Pancreas (tissue), 10 donors: Measurements from ENCODE around the gene RPL18. TPM values are rescaled to one million over a fixed set of nuclear protein-coding genes. Genes with fewer than 3 reads are reported as not detected.

ENCODE experiments used
- ATAC-seq, 4 donors: fragments of 200-7000 bp; cut with Tn5 transposase; one replicate each; pipeline versions ENCODE4 v1.8.0 to v1.9.1; 2020; ENCODE audit warnings: mild to moderate bottlenecking in 4 of 4, moderate library complexity in 4 of 4
- DNase-seq, 6 donors: peaks; one replicate each; pipeline ENCODE4 v3.0.0-alpha.2; 2020
- FAIRE-seq: peaks from 2 replicates; lab custom pipeline; 2012; peaks lifted over from hg19 to GRCh38; lab: Jason Lieb, UNC
- H3K27ac ChIP-seq, 4 donors: fragments of 200-600 bp; sonication (generic); 1 replicate in 3 of 4; 2 replicates in 1 of 4; pipeline versions ENCODE4 v1.5.0 to v1.8.0; 2020
- H3K27me3 ChIP-seq, 4 donors: fragments of 200-600 bp; one replicate each; pipeline ENCODE4 v1.8.0; 2021
- H3K36me3 ChIP-seq, 3 donors: fragments of 200-600 bp; sonication (generic) in 1 of 3; one replicate each; pipeline versions ENCODE4 v1.5.0 to v1.8.0; 2020 to 2021
- H3K4me1 ChIP-seq, 3 donors: fragments of 200-600 bp; one replicate each; pipeline ENCODE4 v1.8.0; 2021
- H3K4me3 ChIP-seq, 4 donors: fragments of 200-600 bp; sonication (generic) in 2 of 4; one replicate each; pipeline versions ENCODE4 v1.5.0 to v1.8.0; 2020 to 2021
- H3K9me3 ChIP-seq, 4 donors: fragments of 200-600 bp; one replicate each; pipeline ENCODE4 v1.8.0; 2021
- WGBS, 2 donors: extraction: QIAGEN DNeasy Blood & Tissue Kit; methylation state at CpG; one replicate each; pipeline ENCODE4 v1.1.7; 2013; 5-methylcytosine and 5-hydroxymethylcytosine counted together
- intact Hi-C, 3 donors: fragments of 100-400 bp; cut with DNase I; formaldehyde crosslinking; loops; one replicate each; pipeline versions ENCODE4 v1.11.1 to v1.14.2; 2022
- polyA plus RNA-seq, 2 donors: library from polyadenylated mRNA; stranded (reverse); fragments of 200-250 nt; gene quantifications; one replicate each; pipeline ENCODE4 v1.2.3, GENCODE V29; 2013
- total RNA-seq, 6 donors: library from RNA; stranded (reverse); fragmentation: NEBNext Ultra II Directional in 4 of 6; extraction: Animal tissue kit (Norgen Biotek cat#: 25700) in 4 of 6; gene quantifications; one replicate each; pipeline versions ENCODE4 v1.2.1 to v1.2.4, GENCODE V29; 2021 to 2023
- TF ChIP-seq, protein P1 (sequence below), 4 donors: fragments of 200-600 bp; sonication (generic) in 3 of 4; IDR thresholded peaks; one replicate each; pipeline versions ENCODE4 v1.5.0 to v1.8.0; 2021; ENCODE audit warnings: antibody characterized with exemption in 4 of 4
- donor health status: healthy with polysubstance abuse.
- donor health status: DM: no; HTN: no; CAD: no; lungs with moderate emphysema.
- donor health status: DM: no; HTN: no; CAD: no.
- donor health status: control.
- donor health status: control.
- donor health status: Bipolar disorder and iron deficiency.
- donor health status: DM: yes; HTN: yes; CAD: no.
- donor health status: DM: no; HTN: no; CAD: no.
- donor health status: DM: no; HTN: no; CAD: no.
- donor health status: DM: yes; HTN: yes; CAD: no.

RPL18 gene
- total and polyA plus RNA-seq, 8 donors: 881 to 2,344 (median 1,245) TPM

DNA sequence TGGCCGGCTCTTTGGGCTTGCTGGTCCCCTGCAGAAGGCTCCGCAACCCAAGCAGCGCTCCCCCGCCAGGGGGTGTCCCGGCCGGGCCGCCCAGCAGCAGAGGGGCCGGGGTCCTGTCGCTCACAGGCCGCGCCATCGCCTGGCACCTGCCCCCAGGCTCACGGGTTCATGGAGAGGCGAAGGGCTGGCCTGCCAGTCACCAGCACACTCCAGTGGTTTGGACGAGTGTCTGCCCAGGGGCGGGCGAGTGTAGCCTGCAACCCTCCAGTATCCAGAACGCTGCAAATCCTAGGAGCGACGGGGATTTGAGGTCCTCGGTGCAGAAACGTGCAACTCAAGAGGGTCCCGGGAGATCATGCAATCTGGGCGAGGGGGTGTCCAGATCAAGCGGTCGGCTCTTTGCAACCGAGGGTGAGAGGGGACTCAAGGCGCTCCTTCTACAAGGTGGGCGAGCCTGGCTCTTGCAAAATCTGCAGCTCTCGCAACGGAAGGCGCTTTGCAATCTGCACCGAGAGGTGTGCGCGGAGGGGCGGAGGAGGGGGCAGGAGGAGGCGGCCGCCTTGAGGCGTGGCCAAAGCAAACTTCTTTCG, 18.0 kb upstream of the RPL18 start, which contains the start of gene DBP:
DBP (minus strand) TSS at position 521 of the 590 bp plus-strand sequence; CDS start at position 136, 385 bp downstream.
- no peak for FAIRE-seq
- Histone ChIP-seq H3K27ac (peak within 1 kb of the TSS; percentile 90 to 97 (median 92)), H3K36me3 (no peaks in the 10 kb centered on the region), H3K4me3 (peak within 1 kb of the TSS; percentile 33 to 84 (median 68)), H3K27me3 (no peaks in the 10 kb centered on the region), H3K4me1 (peaks cover 18 to 24% (median 21%) of the 10 kb centered on the region in 3 donors), H3K9me3 (no peaks in the 10 kb centered on the region)
- TF ChIP-seq, protein P1, sequence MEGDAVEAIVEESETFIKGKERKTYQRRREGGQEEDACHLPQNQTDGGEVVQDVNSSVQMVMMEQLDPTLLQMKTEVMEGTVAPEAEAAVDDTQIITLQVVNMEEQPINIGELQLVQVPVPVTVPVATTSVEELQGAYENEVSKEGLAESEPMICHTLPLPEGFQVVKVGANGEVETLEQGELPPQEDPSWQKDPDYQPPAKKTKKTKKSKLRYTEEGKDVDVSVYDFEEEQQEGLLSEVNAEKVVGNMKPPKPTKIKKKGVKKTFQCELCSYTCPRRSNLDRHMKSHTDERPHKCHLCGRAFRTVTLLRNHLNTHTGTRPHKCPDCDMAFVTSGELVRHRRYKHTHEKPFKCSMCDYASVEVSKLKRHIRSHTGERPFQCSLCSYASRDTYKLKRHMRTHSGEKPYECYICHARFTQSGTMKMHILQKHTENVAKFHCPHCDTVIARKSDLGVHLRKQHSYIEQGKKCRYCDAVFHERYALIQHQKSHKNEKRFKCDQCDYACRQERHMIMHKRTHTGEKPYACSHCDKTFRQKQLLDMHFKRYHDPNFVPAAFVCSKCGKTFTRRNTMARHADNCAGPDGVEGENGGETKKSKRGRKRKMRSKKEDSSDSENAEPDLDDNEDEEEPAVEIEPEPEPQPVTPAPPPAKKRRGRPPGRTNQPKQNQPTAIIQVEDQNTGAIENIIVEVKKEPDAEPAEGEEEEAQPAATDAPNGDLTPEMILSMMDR (IDR thresholded peaks at IDR 0.05): no peak
- 0 to 1% methylated on average over 40 of the region's 40 CpGs for WGBS, 2 donors
- peak in 3 of 4 donors; percentile 2 to 6 (median 5) for ATAC-seq
- DNase-seq: peak in 5 of 6 donors; percentile 70 to 88 (median 76)
- intact Hi-C loops: no loop called here

DNA sequence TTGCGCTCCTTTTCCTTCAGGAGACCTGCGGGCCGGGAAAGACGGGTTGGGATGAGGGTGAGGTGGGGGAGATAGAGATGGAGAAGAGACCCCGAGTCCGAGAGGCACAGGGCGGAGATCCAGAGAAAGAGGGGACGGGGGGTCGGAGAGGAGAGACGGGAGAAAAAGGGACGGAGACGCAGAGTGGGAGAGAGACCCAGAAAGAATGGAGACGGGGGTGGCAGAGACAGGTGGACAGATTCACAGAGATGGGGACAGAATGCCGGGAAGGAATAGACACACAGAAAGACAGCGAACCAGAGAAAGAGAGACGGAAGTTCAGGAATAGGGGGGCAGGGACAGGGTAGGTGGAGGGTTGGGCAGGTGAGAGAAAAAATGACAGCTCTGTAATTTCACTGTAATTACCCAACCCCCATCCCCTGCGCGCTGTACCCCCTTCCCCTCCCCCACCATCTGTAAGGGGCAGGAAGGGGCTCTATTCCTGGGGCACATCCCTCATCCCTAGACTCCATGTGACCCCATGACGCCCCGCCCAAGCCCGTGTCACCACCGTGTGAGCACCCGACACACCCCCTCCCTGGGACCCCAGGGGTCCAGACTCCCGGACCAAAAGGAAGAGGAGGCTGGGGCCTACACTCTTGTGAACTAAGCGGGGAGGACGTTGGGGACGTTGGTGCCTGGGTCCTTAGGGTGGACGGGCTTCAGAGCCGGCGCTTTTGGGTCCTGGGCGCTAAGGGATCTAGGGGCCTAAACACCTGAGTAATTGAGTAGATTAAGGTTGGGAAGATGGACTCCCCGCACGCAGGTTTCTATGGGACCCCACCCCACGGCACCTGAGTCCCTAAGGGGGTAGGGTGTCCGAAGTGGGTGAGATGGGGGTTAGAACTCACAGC, 17.2 kb upstream of the RPL18 start:
- intact Hi-C loops: no loop called here
- Histone ChIP-seq H3K4me1 (peaks cover 18 to 24% (median 21%) of the 10 kb centered on the region in 3 donors), H3K36me3 (peaks cover 0 to 1% (median 0%) of the 10 kb centered on the region in 3 donors), H3K27ac (peak overlapping the region; percentile 90 to 97 (median 92)), H3K27me3 (no peaks in the 10 kb centered on the region), H3K9me3 (no peaks in the 10 kb centered on the region), H3K4me3 (peak overlapping the region; percentile 33 to 84 (median 68))
- 0 to 1% methylated on average over 33 to 35 of the region's 35 CpGs for WGBS, 2 donors
- FAIRE-seq (no peak), DNase-seq (peak; percentile 63 to 86 (median 70)), ATAC-seq (no peak)
- TF ChIP-seq, protein P1 (IDR thresholded peaks at IDR 0.05): no peak

DNA sequence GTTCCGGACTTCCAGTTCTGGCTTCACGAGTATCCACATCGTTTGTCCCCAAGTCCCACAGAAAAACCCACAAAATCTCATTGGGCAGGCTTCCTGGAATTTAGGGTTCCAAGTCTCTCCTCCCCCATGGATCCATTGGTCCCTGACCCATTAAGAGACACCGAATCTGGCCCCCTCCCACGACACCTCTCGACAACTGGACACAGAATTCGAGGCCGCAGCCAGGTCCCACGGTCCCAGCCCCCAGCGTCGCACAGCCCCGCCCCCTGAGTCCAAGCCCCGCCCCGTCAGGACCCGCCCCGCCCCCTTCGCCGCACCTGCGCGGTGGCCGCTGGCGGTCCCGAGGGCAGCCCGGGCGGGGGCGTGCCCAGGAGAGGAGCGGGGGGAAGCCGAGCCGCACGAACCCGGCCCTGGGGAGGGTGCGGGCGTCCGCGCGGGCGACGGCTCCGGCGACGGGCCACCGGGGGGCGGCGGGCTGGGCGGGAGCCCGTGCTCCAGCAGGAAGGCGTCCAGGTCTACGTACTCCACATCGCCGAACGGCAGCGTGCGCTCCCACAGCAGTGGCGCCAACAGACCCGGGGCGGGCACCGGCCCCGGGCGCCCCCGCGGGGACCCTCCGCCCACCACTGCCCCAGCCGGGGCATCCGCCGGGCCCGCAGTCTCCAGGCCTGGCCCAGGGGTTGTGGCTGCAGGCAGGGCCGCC, 16.4 kb upstream of the RPL18 start:
- peak; percentile 48 to 63 (median 54) for ATAC-seq
- TF ChIP-seq, protein P1 (IDR thresholded peaks at IDR 0.05): no peak
- intact Hi-C loops: no loop called here
- no peaks in the 10 kb centered on the region for H3K27me3 ChIP-seq
- FAIRE-seq: no peak
- peak overlapping the region; percentile 33 to 84 (median 68) for H3K4me3 ChIP-seq
- peaks cover 0 to 9% (median 0%) of the 10 kb centered on the region in 3 donors for H3K36me3 ChIP-seq
- 1 to 4% methylated on average over 36 to 67 of the region's 67 CpGs for WGBS, 2 donors
- peak overlapping the region; percentile 90 to 97 (median 92) for H3K27ac ChIP-seq
- peaks cover 18 to 24% (median 21%) of the 10 kb centered on the region in 3 donors for H3K4me1 ChIP-seq
- H3K9me3 ChIP-seq: no peaks in the 10 kb centered on the region
- DNase-seq: peak; percentile 66 to 91 (median 82)

- 4% methylated on average over 33 to 37 of the region's 37 CpGs for WGBS, 2 donors
- DNase-seq (peak; percentile 96 to 99 (median 98)), FAIRE-seq (peak; percentile 17)
These were observed 15.7 kb upstream of the RPL18 start for GRCh38 chr19:48634424-48635262.

More at GRCh38 chr19:48634424-48635262, 15.7 kb upstream of the RPL18 start:
- peak; percentile 52 to 67 (median 61) for ATAC-seq
- H3K36me3 ChIP-seq: peaks cover 0 to 11% (median 0%) of the 10 kb centered on the region in 3 donors
- intact Hi-C loops: no loop called here
- peaks cover 18 to 24% (median 21%) of the 10 kb centered on the region in 3 donors for H3K4me1 ChIP-seq
- H3K27me3 ChIP-seq: no peaks in the 10 kb centered on the region
- TF ChIP-seq, protein P1 (IDR thresholded peaks at IDR 0.05): no peak
- H3K9me3 ChIP-seq: no peaks in the 10 kb centered on the region
- H3K27ac ChIP-seq: peak overlapping the region; percentile 90 to 97 (median 92)
- H3K4me3 ChIP-seq: peak overlapping the region in 3 of 4 donors; percentile 33 to 84 (median 75)
